Measurements from ENCODE around the gene RPS6KA2. TPM values are rescaled to one million over a fixed set of nuclear protein-coding genes. Genes with fewer than 3 reads are reported as not detected.

RPS6KA2 gene
- total RNA-seq, 1 experiment from 2014 or later, result 12.3 TPM

DNA sequence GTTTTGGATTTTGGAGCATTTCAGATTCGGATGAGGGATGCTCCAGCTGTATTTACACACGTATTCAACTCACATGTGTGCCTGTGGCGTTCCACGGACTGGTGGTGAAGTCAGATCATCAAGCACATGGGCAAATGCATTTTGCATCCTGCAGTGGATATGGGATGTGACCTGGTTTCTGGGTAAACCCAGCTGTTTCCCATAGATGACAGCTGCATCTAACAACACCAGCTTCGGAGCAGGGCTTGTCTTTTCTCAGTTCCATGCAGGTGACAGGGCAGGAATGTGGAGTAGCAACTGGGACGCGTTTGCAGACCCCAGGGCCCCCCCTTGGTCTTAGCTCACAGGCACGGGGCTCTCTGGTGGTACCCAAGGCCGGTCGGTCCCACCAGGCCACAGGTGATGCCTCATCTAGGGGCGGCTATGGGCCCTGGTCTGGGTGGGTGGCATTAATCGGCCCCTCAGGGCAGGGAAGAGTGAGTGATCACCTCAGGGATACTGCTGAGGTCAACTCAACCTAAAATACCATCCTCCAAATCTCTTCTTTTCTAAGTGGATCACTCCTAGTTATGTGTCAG, 123.8 kb downstream of the RPS6KA2 start:
- no peak overlapping the region for H3K27ac ChIP-seq (ENCODE audit: insufficient read length, low read depth, low read length)
- no peaks in the 10 kb centered on the region for H3K79me1 ChIP-seq (ENCODE audit: insufficient read depth, low read depth, low read length, poor library complexity, severe bottlenecking)
- Mint-ChIP-seq H3K27me3 (ENCODE audit: low read depth) (no peaks in the 10 kb centered on the region), H3K27ac (no peak overlapping the region), H3K4me3 (no peak overlapping the region), H3K4me1 (0 out of 4 replicates have a peak, but pooled peaks cover 0 to 8% of the 10 kb centered on the region in 2 experiments), H3K9me3 (no peaks in the 10 kb centered on the region), H3K36me3 (ENCODE audit: insufficient read depth in 1 of 3, low read depth in 3 of 3) (peaks cover 6 to 13% (median 6%) of the 10 kb centered on the region in 3 experiments)
- H2BK120ac ChIP-seq (ENCODE audit: low read depth, low read length, poor library complexity, severe bottlenecking), result no peak overlapping the region
- H3K27me3 ChIP-seq (ENCODE audit: insufficient read depth, low read length), result no peaks in the 10 kb centered on the region
- no peaks in the 10 kb centered on the region for H3K9me3 ChIP-seq (ENCODE audit: control insufficient read depth, low read depth, low read length)
- H2BK12ac ChIP-seq (ENCODE audit: insufficient read length, low read depth, low read length), result no peak overlapping the region
- no peak overlapping the region for H3K4ac ChIP-seq (ENCODE audit: low read depth, low read length)
- H3K23me2 ChIP-seq (ENCODE audit: insufficient read length, low read depth, low read length, poor library complexity, severe bottlenecking), result no peaks in the 10 kb centered on the region
- no peak overlapping the region for H3K18ac ChIP-seq (ENCODE audit: insufficient read length, low read depth, low read length)
- no peak overlapping the region for H2AK5ac ChIP-seq (ENCODE audit: insufficient read length, low read length)
- no peak overlapping the region; the same call in 1 of the 2 replicates for H3K14ac ChIP-seq (ENCODE audit: insufficient read depth, low read length)
- H3K9ac ChIP-seq (ENCODE audit: extremely low read depth, insufficient read length, low read length), result no peak overlapping the region
- H3K4me1 ChIP-seq (ENCODE audit: insufficient read depth, low read length), result no peaks in the 10 kb centered on the region
- no peak for DNase-seq
- H4K91ac ChIP-seq (ENCODE audit: insufficient read length, low read depth, low read length), result no peak overlapping the region
- WGBS (ENCODE audit: extremely low coverage, insufficient read length, low lambda C conversion rate), result no CpG with 5 or more reads among the region's 12 CpGs
- no peak overlapping the region for H3K23ac ChIP-seq (ENCODE audit: insufficient read length, low read depth, low read length)
- no peak overlapping the region for H2BK5ac ChIP-seq (ENCODE audit: insufficient read length, low read length)
- H4K8ac ChIP-seq (replicated peaks; ENCODE audit: insufficient read length, low read depth, low read length), result no peak overlapping the region
- TF ChIP-seq, protein P1, sequence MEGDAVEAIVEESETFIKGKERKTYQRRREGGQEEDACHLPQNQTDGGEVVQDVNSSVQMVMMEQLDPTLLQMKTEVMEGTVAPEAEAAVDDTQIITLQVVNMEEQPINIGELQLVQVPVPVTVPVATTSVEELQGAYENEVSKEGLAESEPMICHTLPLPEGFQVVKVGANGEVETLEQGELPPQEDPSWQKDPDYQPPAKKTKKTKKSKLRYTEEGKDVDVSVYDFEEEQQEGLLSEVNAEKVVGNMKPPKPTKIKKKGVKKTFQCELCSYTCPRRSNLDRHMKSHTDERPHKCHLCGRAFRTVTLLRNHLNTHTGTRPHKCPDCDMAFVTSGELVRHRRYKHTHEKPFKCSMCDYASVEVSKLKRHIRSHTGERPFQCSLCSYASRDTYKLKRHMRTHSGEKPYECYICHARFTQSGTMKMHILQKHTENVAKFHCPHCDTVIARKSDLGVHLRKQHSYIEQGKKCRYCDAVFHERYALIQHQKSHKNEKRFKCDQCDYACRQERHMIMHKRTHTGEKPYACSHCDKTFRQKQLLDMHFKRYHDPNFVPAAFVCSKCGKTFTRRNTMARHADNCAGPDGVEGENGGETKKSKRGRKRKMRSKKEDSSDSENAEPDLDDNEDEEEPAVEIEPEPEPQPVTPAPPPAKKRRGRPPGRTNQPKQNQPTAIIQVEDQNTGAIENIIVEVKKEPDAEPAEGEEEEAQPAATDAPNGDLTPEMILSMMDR (conservative IDR thresholded peaks at IDR 0.05), result no peak
- no peak overlapping the region for H3K56ac ChIP-seq (ENCODE audit: insufficient read length, low read depth, low read length)
- H3T11ph ChIP-seq (ENCODE audit: low read length), result no peak overlapping the region
- no peaks in the 10 kb centered on the region for H3K79me2 ChIP-seq (ENCODE audit: insufficient read depth, low read length)
- H4K5ac ChIP-seq (ENCODE audit: insufficient read length, low read depth, low read length), result no peak overlapping the region
- H4K20me1 ChIP-seq (ENCODE audit: control insufficient read depth, insufficient read depth, insufficient read length), result no peaks in the 10 kb centered on the region
- no peak overlapping the region for H2BK20ac ChIP-seq (ENCODE audit: low read depth, low read length, poor library complexity, severe bottlenecking)
- no peak overlapping the region for H2AFZ ChIP-seq (ENCODE audit: low read length)
- no peak overlapping the region for H3K4me2 ChIP-seq (ENCODE audit: insufficient read depth, insufficient read length, low read length)
- no peak overlapping the region for H2BK15ac ChIP-seq (ENCODE audit: low read depth, low read length)
